Measurements from ENCODE around the gene SOX1. TPM values are rescaled to one million over a fixed set of nuclear protein-coding genes. Genes with fewer than 3 reads are reported as not detected.
A peak's percentile ranks its signal among the peaks of the same experiment; 100 is the strongest.

SOX1 gene
- polyA plus RNA-seq, 2 of the 4 experiments (the other 2 are of a cell fraction), result not detected

- Histone ChIP-seq H3K27ac (no peak overlapping the region), H3K9me3 (no peaks in the 10 kb centered on the region), H3K4me2 (no peak overlapping the region), H3K4me3 (no peak overlapping the region), H3K4me1 (no peaks in the 10 kb centered on the region)
- ATAC-seq (no peak), FAIRE-seq (no peak), DNase-seq (ENCODE audit: low read depth in 1 of 2, low spot score in 1 of 2) (no peak)
- 40% methylated on average over 11 of the region's 20 CpGs for WGBS (ENCODE audit: missing lambda C conversion rate)
- POLR2A ChIA-PET, result no interaction called here
- TF ChIP-seq BCL3 (IDR thresholded peaks at IDR 0.05), result no peak
- TF ChIP-seq SMC3 (IDR thresholded peaks at IDR 0.05), result no peak
- TF ChIP-seq CHD4 (IDR thresholded peaks at IDR 0.05; ENCODE audit: borderline replicate concordance), result no peak
- TF ChIP-seq ZC3H11A (IDR thresholded peaks at IDR 0.05), result no peak
- TF ChIP-seq MAFK (IDR thresholded peaks at IDR 0.05; ENCODE audit: partially characterized antibody), result peak; percentile 58
- TF ChIP-seq CHD2 (IDR thresholded peaks at IDR 0.05; ENCODE audit: low read length, partially characterized antibody), result no peak
- CTCF ChIA-PET, result no interaction called here
Observed at GRCh38 chr13:112115403-112116091, 48.6 kb downstream of the SOX1 start.

- Histone ChIP-seq H3K9me3 (no peaks in the 10 kb centered on the region), H3K4me1 (no peaks in the 10 kb centered on the region), H3K27ac (no peak overlapping the region), H3K4me2 (no peak overlapping the region), H3K4me3 (no peak overlapping the region)
- ChIA-PET POLR2A (no interaction called here), CTCF (no interaction called here)
- WGBS (ENCODE audit: missing lambda C conversion rate), result 29% methylated on average over 14 of the region's 22 CpGs
- no peak for TF ChIP-seq BCL3 (IDR thresholded peaks at IDR 0.05)
- TF ChIP-seq CHD4 (IDR thresholded peaks at IDR 0.05; ENCODE audit: borderline replicate concordance), result no peak
- TF ChIP-seq ATOH8 (CRISPR knock-in tag; IDR thresholded peaks at IDR 0.05; ENCODE audit: low read depth), result no peak
- no peak for FAIRE-seq
- no peak for ATAC-seq
- DNase-seq (ENCODE audit: low read depth in 1 of 2, low spot score in 1 of 2), result no peak
Observed at GRCh38 chr13:112116187-112116950, 49.4 kb downstream of the SOX1 start.

- DNase-seq (ENCODE audit: low read depth in 1 of 2, low spot score in 1 of 2) (no peak), FAIRE-seq (no peak), ATAC-seq (no peak)
- Histone ChIP-seq H3K9me3 (no peaks in the 10 kb centered on the region), H3K27ac (no peak overlapping the region), H3K4me1 (no peaks in the 10 kb centered on the region), H3K4me3 (no peak overlapping the region), H3K4me2 (no peak overlapping the region)
- WGBS (ENCODE audit: missing lambda C conversion rate), result no CpG with 5 or more reads among the region's 14 CpGs
- ChIA-PET POLR2A (no interaction called here), CTCF (no interaction called here)
- TF ChIP-seq RAD21 (conservative IDR thresholded peaks at IDR 0.05 in 1 of 2, IDR thresholded peaks at IDR 0.05 in 1 of 2), result no peak
- TF ChIP-seq HEYL (CRISPR knock-in tag; IDR thresholded peaks at IDR 0.05), result no peak
- no peak for TF ChIP-seq BHLHE40 (IDR thresholded peaks at IDR 0.05; ENCODE audit: low read depth, low read length)
- TF ChIP-seq ELK1 (IDR thresholded peaks at IDR 0.05; ENCODE audit: low read depth, low read length), result no peak
- no peak for TF ChIP-seq RARB (CRISPR knock-in tag; IDR thresholded peaks at IDR 0.05)
- no peak for TF ChIP-seq MAFK (IDR thresholded peaks at IDR 0.05; ENCODE audit: partially characterized antibody)
- no peak for TF ChIP-seq FOSB (CRISPR knock-in tag; IDR thresholded peaks at IDR 0.05)
- no peak for TF ChIP-seq EHMT2 (IDR thresholded peaks at IDR 0.05; ENCODE audit: low read depth)
- TF ChIP-seq PBX3 (IDR thresholded peaks at IDR 0.05), result no peak
- TF ChIP-seq CBX2 (IDR thresholded peaks at IDR 0.05; ENCODE audit: borderline replicate concordance, low read depth), result no peak
- TF ChIP-seq KDM1A (IDR thresholded peaks at IDR 0.05; ENCODE audit: low read depth), result no peak
- no peak for TF ChIP-seq BCL3 (IDR thresholded peaks at IDR 0.05)
- TF ChIP-seq NFE2L2 (conservative IDR thresholded peaks at IDR 0.05; ENCODE audit: low read length), result no peak
- no peak for TF ChIP-seq SREBF2 (IDR thresholded peaks at IDR 0.05)
Observed at GRCh38 chr13:112117258-112117954, 50.5 kb downstream of the SOX1 start.
